ENCODE results near the gene PPIL3. TPM values are rescaled to one million over a fixed set of nuclear protein-coding genes. Genes with fewer than 3 reads are reported as not detected.
A peak's percentile ranks its signal among the peaks of the same experiment; 100 is the strongest.

PPIL3 gene
- total RNA-seq, 2 experiments from 2014 or later: 81.3 to 82.2 TPM

DNA sequence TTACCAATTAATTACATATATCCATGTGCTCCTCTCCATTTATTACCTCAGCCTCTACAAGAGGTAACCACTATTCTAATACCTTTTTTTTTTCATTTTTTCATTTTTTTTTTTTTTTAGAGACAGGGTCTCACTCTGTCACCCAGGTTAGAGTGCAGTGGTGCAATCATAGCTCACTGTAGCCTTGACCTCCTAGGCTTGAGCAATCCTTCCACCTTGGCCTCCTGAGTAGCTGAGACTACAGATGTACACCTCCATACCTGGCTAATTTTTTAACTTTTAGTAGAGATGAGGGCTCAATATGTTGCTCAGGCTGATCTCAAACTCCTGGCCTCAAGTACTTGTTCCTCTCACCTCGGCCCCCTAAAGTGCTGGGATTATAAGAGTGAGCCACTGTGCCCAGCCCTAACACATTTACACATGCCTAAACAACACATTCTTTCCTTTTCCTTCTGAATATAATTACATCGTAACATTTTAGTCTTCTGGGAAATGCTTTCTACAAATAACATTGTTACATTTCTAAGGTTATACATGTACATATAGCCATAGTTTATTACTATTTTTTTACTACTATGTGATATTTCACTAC lies 10.5 kb downstream of the PPIL3 start:
- H3K36me3 Mint-ChIP-seq (ENCODE audit: low read depth): peaks cover 28% of the 10 kb centered on the region
- H3K9me3 Mint-ChIP-seq: no peaks in the 10 kb centered on the region
- H3K27ac Mint-ChIP-seq: no peak overlapping the region
- peaks cover 7% of the 10 kb centered on the region for H3K4me1 Mint-ChIP-seq (ENCODE audit: low read depth)
- CTCF ChIA-PET: interaction anchor here (0.6 to 1.0 kb wide), 4 partner anchors 11 to 196 kb away, joined by 3 to 4 read pairs (median 3); partner anchors contain the start of gene ORC2
- intact Hi-C loops (cut with micrococcal nuclease): no loop called here
- no peak for DNase-seq
- H3K27me3 Mint-ChIP-seq (ENCODE audit: low read depth): no peaks in the 10 kb centered on the region
- no peak overlapping the region for H3K4me3 Mint-ChIP-seq

- intact Hi-C loops (cut with micrococcal nuclease): no loop called here
- Mint-ChIP-seq H3K36me3 (ENCODE audit: low read depth) (peaks cover 24% of the 10 kb centered on the region), H3K9me3 (no peaks in the 10 kb centered on the region), H3K27ac (no peak overlapping the region), H3K4me1 (ENCODE audit: low read depth) (peaks cover 5% of the 10 kb centered on the region), H3K27me3 (ENCODE audit: low read depth) (no peaks in the 10 kb centered on the region), H3K4me3 (no peak overlapping the region)
- no peak for DNase-seq
- CTCF ChIA-PET: interaction anchor here (0.6 to 1.0 kb wide), 3 partner anchors 20 to 197 kb away, joined by 3 to 4 read pairs (median 3); partner anchors contain the start of gene ORC2
These were observed 11.4 kb downstream of the PPIL3 start for GRCh38 chr2:200877443-200877842.

- Mint-ChIP-seq H3K4me1 (ENCODE audit: low read depth) (peaks cover 6% of the 10 kb centered on the region), H3K36me3 (ENCODE audit: low read depth) (peaks cover 18% of the 10 kb centered on the region), H3K9me3 (no peaks in the 10 kb centered on the region), H3K27ac (no peak overlapping the region), H3K27me3 (ENCODE audit: low read depth) (no peaks in the 10 kb centered on the region), H3K4me3 (no peak overlapping the region)
- no peak for DNase-seq
- intact Hi-C loops (cut with micrococcal nuclease): no loop called here
- CTCF ChIA-PET: interaction anchor here (1.4 kb wide), 1 partner anchor 10 kb away, joined by 5 read pairs; the partner anchor contains the start of gene CLK1
These were observed 15.3 kb downstream of the PPIL3 start for GRCh38 chr2:200873560-200873959.

- no peaks in the 10 kb centered on the region for H3K27me3 Mint-ChIP-seq (ENCODE audit: low read depth)
- CTCF ChIA-PET: interaction anchor here (1.1 kb wide), 1 partner anchor 295 kb away, joined by 3 read pairs; no protein-coding TSS in a partner anchor
- no peak for DNase-seq
- intact Hi-C loops (cut with micrococcal nuclease): no loop called here
- H3K4me3 Mint-ChIP-seq: no peak overlapping the region
- H3K36me3 Mint-ChIP-seq (ENCODE audit: low read depth): peaks cover 14% of the 10 kb centered on the region
- peak overlapping the region; percentile 80 for H3K27ac Mint-ChIP-seq
- no peaks in the 10 kb centered on the region for H3K9me3 Mint-ChIP-seq
- H3K4me1 Mint-ChIP-seq (ENCODE audit: low read depth): peaks cover 9% of the 10 kb centered on the region
These were observed 17.7 kb downstream of the PPIL3 start for GRCh38 chr2:200871151-200871550.

DNA sequence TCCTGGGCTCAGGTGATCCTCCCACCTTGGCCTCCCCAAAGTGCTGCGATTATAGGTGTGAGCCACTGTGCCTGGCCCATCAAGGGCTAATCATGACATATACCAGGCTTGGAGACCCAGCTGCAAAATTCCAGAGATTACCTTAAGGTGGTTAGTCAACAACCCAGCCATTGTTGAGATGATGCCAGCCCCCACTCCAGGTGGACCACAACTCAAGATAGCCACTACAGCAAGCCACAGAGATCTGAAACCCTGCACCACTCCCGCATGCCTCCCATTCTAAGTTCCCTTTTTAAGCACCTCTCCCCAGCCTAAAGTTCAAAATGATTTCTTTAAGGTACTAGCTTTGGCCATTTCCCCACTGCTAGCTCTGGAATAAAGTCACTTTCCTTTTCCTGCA lies 19.9 kb downstream of the PPIL3 start:
- intact Hi-C loops (cut with micrococcal nuclease): no loop called here
- Mint-ChIP-seq H3K4me1 (ENCODE audit: low read depth) (peaks cover 13% of the 10 kb centered on the region), H3K4me3 (no peak overlapping the region), H3K27ac (no peak overlapping the region), H3K27me3 (ENCODE audit: low read depth) (no peaks in the 10 kb centered on the region), H3K36me3 (ENCODE audit: low read depth) (peaks cover 9% of the 10 kb centered on the region), H3K9me3 (no peaks in the 10 kb centered on the region)
- CTCF ChIA-PET: interaction anchor here (0.6 to 0.9 kb wide), 2 partner anchors 18 to 156 kb away, joined by 3 read pairs; no protein-coding TSS in a partner anchor
- DNase-seq: no peak

- Mint-ChIP-seq H3K9me3 (no peaks in the 10 kb centered on the region), H3K27ac (peak within 1 kb of the TSS; percentile 100), H3K36me3 (ENCODE audit: low read depth) (peaks cover 43% of the 10 kb centered on the region), H3K4me3 (peak within 1 kb of the TSS; percentile 98), H3K27me3 (ENCODE audit: low read depth) (no peaks in the 10 kb centered on the region), H3K4me1 (ENCODE audit: low read depth) (peaks cover 31% of the 10 kb centered on the region)
- DNase-seq: peak; percentile 98
- intact Hi-C loops (cut with micrococcal nuclease): loop anchor here (1.0 to 2.0 kb wide), 7 partner anchors 25 to 1402 kb away; partner anchors contain the start of genes BZW1, HYCC2, NIF3L1 and PPIL3
- CTCF ChIA-PET: interaction anchor here (0.8 to 1.8 kb wide), 7 partner anchors 9 to 343 kb away, joined by 3 to 7 read pairs (median 3); partner anchors contain the start of genes NIF3L1 and PPIL3
These were observed 24.5 kb downstream of the PPIL3 start, which contains the start of gene CLK1 for GRCh38 chr2:200864176-200865034. CLK1 (minus strand) TSS chr2:200864658; CDS start chr2:200861862, 2,796 bp downstream.

GRCh38 chr2:200863782-200864175 lies 25.1 kb downstream of the PPIL3 start:
- intact Hi-C loops (cut with micrococcal nuclease): loop anchor here (1.0 to 2.0 kb wide), 10 partner anchors 26 to 1403 kb away; partner anchors contain the start of genes BZW1, HYCC2, NIF3L1 and ORC2

GRCh38 chr2:200862532-200863000 lies 26.3 kb downstream of the PPIL3 start:
- Mint-ChIP-seq H3K27ac (peak overlapping the region; percentile 100), H3K36me3 (ENCODE audit: low read depth) (peaks cover 61% of the 10 kb centered on the region), H3K4me3 (peak overlapping the region; percentile 98), H3K9me3 (no peaks in the 10 kb centered on the region), H3K4me1 (ENCODE audit: low read depth) (peaks cover 47% of the 10 kb centered on the region), H3K27me3 (ENCODE audit: low read depth) (no peaks in the 10 kb centered on the region)
- intact Hi-C loops (cut with micrococcal nuclease): loop anchor here (1.0 to 2.0 kb wide), 7 partner anchors 48 to 396 kb away; partner anchors contain the start of gene ORC2
- CTCF ChIA-PET: interaction anchor here (0.6 kb wide), 1 partner anchor 315 kb away, joined by 5 read pairs; no protein-coding TSS in a partner anchor
- peak; percentile 86 for DNase-seq

More at GRCh38 chr2:200863782-200864175, 25.1 kb downstream of the PPIL3 start:
- peak overlapping the region; percentile 98 for H3K4me3 Mint-ChIP-seq
- peak overlapping the region; percentile 100 for H3K27ac Mint-ChIP-seq
- peaks cover 49% of the 10 kb centered on the region for H3K36me3 Mint-ChIP-seq (ENCODE audit: low read depth)
- no peaks in the 10 kb centered on the region for H3K9me3 Mint-ChIP-seq
- peak; percentile 43 for DNase-seq
- H3K27me3 Mint-ChIP-seq (ENCODE audit: low read depth): no peaks in the 10 kb centered on the region
- peaks cover 37% of the 10 kb centered on the region for H3K4me1 Mint-ChIP-seq (ENCODE audit: low read depth)
- CTCF ChIA-PET: interaction anchor here (0.8 to 1.8 kb wide), 6 partner anchors 9 to 259 kb away, joined by 3 to 7 read pairs (median 4); partner anchors contain the start of genes NIF3L1 and PPIL3

- H3K9me3 Mint-ChIP-seq: no peaks in the 10 kb centered on the region
- no peaks in the 10 kb centered on the region for H3K27me3 Mint-ChIP-seq (ENCODE audit: low read depth)
- peak overlapping the region; percentile 98 for H3K4me3 Mint-ChIP-seq
- CTCF ChIA-PET: interaction anchor here (0.6 to 1.0 kb wide), 3 partner anchors 219 to 316 kb away, joined by 3 to 6 read pairs (median 5); no protein-coding TSS in a partner anchor
- peak overlapping the region; percentile 100 for H3K27ac Mint-ChIP-seq
- no peak for DNase-seq
- H3K36me3 Mint-ChIP-seq (ENCODE audit: low read depth): peaks cover 70% of the 10 kb centered on the region
- peaks cover 53% of the 10 kb centered on the region for H3K4me1 Mint-ChIP-seq (ENCODE audit: low read depth)
- intact Hi-C loops (cut with micrococcal nuclease): loop anchor here (1.0 to 2.0 kb wide), 7 partner anchors 47 to 397 kb away; partner anchors contain the start of gene ORC2
These were observed 27.2 kb downstream of the PPIL3 start for GRCh38 chr2:200861617-200862155.

DNA sequence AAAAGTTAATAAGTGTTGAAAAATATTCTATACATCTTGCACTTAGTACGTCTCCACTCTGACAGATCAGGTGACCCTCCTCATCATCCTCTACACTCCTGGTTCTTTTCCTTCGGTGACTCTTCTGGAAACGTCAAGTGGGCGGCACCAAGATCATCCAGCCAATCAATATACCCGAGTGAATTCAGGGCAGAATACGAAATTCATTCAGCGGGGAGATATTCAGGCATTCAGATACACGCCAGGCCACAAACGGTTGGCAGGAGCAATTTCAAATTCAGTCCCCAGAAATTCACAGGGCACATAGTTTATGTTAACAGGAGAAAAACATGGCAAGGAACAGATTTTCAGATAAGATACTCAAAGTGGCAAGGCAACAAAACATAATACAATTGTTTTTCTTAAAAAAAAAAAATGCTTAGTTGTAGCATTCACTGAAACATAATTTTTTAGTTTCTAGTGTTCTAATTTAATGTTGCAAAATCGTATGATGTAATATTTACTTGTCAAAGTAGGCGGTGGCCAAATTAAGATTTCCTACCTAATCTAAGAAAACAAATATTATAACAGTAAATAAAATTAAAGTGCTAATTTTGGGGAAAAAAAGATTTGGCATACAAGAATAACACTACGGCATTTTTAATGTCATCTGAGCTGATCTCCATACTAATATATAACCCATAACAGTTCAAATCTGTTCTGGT lies 28.6 kb downstream of the PPIL3 start:
- H3K9me3 Mint-ChIP-seq: no peaks in the 10 kb centered on the region
- peak overlapping the region; percentile 98 for H3K4me3 Mint-ChIP-seq
- H3K27ac Mint-ChIP-seq: peak overlapping the region; percentile 89
- peaks cover 56% of the 10 kb centered on the region for H3K4me1 Mint-ChIP-seq (ENCODE audit: low read depth)
- CTCF ChIA-PET: interaction anchor here (1.2 kb wide), 1 partner anchor 156 kb away, joined by 3 read pairs; no protein-coding TSS in a partner anchor
- intact Hi-C loops (cut with micrococcal nuclease): no loop called here
- peak; percentile 64 for DNase-seq
- no peaks in the 10 kb centered on the region for H3K27me3 Mint-ChIP-seq (ENCODE audit: low read depth)
- peaks cover 77% of the 10 kb centered on the region for H3K36me3 Mint-ChIP-seq (ENCODE audit: low read depth)

- H3K9me3 Mint-ChIP-seq: no peaks in the 10 kb centered on the region
- peaks cover 48% of the 10 kb centered on the region for H3K4me1 Mint-ChIP-seq (ENCODE audit: low read depth)
- no peaks in the 10 kb centered on the region for H3K27me3 Mint-ChIP-seq (ENCODE audit: low read depth)
- no peak overlapping the region for H3K4me3 Mint-ChIP-seq
- peaks cover 80% of the 10 kb centered on the region for H3K36me3 Mint-ChIP-seq (ENCODE audit: low read depth)
- no peak for DNase-seq
- intact Hi-C loops (cut with micrococcal nuclease): no loop called here
- CTCF ChIA-PET: no interaction called here
- H3K27ac Mint-ChIP-seq: no peak overlapping the region
These were observed 32.1 kb downstream of the PPIL3 start for GRCh38 chr2:200856806-200857205.
